WTC11 (cell line): Measurements from ENCODE around the gene RNF181. TPM values are rescaled to one million over a fixed set of nuclear protein-coding genes. Genes with fewer than 3 reads are reported as not detected.
A peak's percentile ranks its signal among the peaks of the same experiment; 100 is the strongest.

Source experiments
- ATF6 ChIP-seq: sonication (generic); formaldehyde crosslinking; IDR thresholded peaks from 2 replicates; pipeline ENCODE4 v1.8.1; 2023; ENCODE audit warnings: mild to moderate bottlenecking, missing genetic modification reagents
- E2F1 ChIP-seq: sonication (generic); formaldehyde crosslinking; IDR thresholded peaks from 2 replicates; pipeline ENCODE4 v1.8.0; 2022; ENCODE audit warnings: mild to moderate bottlenecking, missing genetic modification reagents
- E2F4 ChIP-seq: sonication (generic); formaldehyde crosslinking; IDR thresholded peaks from 2 replicates; pipeline ENCODE4 v1.8.1; 2022; ENCODE audit warnings: low read depth, mild to moderate bottlenecking, moderate library complexity, missing genetic modification reagents, borderline replicate concordance
- ETV6 ChIP-seq: sonication (generic); formaldehyde crosslinking; IDR thresholded peaks from 2 replicates; pipeline ENCODE4 v1.8.1; 2022; ENCODE audit warnings: mild to moderate bottlenecking, missing genetic modification reagents
- GABPB1 ChIP-seq: sonication (generic); formaldehyde crosslinking; IDR thresholded peaks from 2 replicates; pipeline ENCODE4 v1.8.1; 2023; ENCODE audit warnings: mild to moderate bottlenecking, missing genetic modification reagents
- GRHL2 ChIP-seq: fragments of 250-450 bp; sonication (Bioruptor Pico); IDR thresholded peaks from 2 replicates; pipeline ENCODE4 v1.8.0; 2022; ENCODE audit warnings: mild to moderate bottlenecking, moderate library complexity; ENCODE audit not compliant: insufficient replicate concordance, severe bottlenecking
- GTF2I ChIP-seq: fragments of 250-450 bp; sonication (Bioruptor Pico); conservative IDR thresholded peaks from 2 replicates; pipeline ENCODE4 v1.4.0; 2021; ENCODE audit warnings: mild to moderate bottlenecking
- IRF1 ChIP-seq: sonication (generic); formaldehyde crosslinking; IDR thresholded peaks from 2 replicates; pipeline ENCODE4 v1.8.0; 2023; ENCODE audit warnings: missing genetic modification reagents
- KAT7 ChIP-seq: sonication (generic); formaldehyde crosslinking; IDR thresholded peaks from 2 replicates; pipeline ENCODE4 v1.8.1; 2023; ENCODE audit warnings: missing genetic modification reagents, mild to moderate bottlenecking, borderline replicate concordance
- MXD4 ChIP-seq: fragments of 250-450 bp; sonication (Bioruptor Pico); IDR thresholded peaks from 2 replicates; pipeline ENCODE4 v1.8.0; 2021; ENCODE audit warnings: mild to moderate bottlenecking, moderate library complexity, borderline replicate concordance
- MYBL2 ChIP-seq: sonication (generic); formaldehyde crosslinking; IDR thresholded peaks from 2 replicates; pipeline ENCODE4 v1.8.1; 2023; ENCODE audit warnings: mild to moderate bottlenecking, moderate library complexity, missing genetic modification reagents
- NR2C2 ChIP-seq: sonication (generic); formaldehyde crosslinking; IDR thresholded peaks from 2 replicates; pipeline ENCODE4 v1.8.0; 2022; ENCODE audit warnings: mild to moderate bottlenecking, missing genetic modification reagents
- RELA ChIP-seq: sonication (generic); formaldehyde crosslinking; IDR thresholded peaks from 2 replicates; pipeline ENCODE4 v1.8.1; 2022; ENCODE audit warnings: missing genetic modification reagents, mild to moderate bottlenecking, borderline replicate concordance
- SMAD3 ChIP-seq: sonication (generic); formaldehyde crosslinking; IDR thresholded peaks from 2 replicates; pipeline ENCODE4 v1.8.0; 2022; ENCODE audit warnings: missing genetic modification reagents, mild to moderate bottlenecking, borderline replicate concordance
- SMAD4 ChIP-seq: sonication (generic); formaldehyde crosslinking; IDR thresholded peaks from 2 replicates; pipeline ENCODE4 v1.8.0; 2022; ENCODE audit warnings: mild to moderate bottlenecking, missing genetic modification reagents
- SOX15 ChIP-seq: fragments of 250-450 bp; sonication (Bioruptor Pico); IDR thresholded peaks from 2 replicates; pipeline ENCODE4 v1.9.0; 2021; ENCODE audit warnings: mild to moderate bottlenecking
- TEAD1 ChIP-seq: sonication (generic); formaldehyde crosslinking; IDR thresholded peaks from 2 replicates; pipeline ENCODE4 v1.8.0; 2022; ENCODE audit warnings: mild to moderate bottlenecking, missing genetic modification reagents
- TEAD4 ChIP-seq: sonication (generic); formaldehyde crosslinking; IDR thresholded peaks from 2 replicates; pipeline ENCODE4 v1.8.0; 2022; ENCODE audit warnings: mild to moderate bottlenecking, missing genetic modification reagents
- USF1 ChIP-seq: sonication (generic); formaldehyde crosslinking; IDR thresholded peaks from 2 replicates; pipeline ENCODE4 v1.8.0; 2022; ENCODE audit warnings: mild to moderate bottlenecking, missing genetic modification reagents
- ZBTB43 ChIP-seq: sonication (generic); formaldehyde crosslinking; IDR thresholded peaks from 2 replicates; pipeline ENCODE4 v1.8.1; 2023; ENCODE audit warnings: mild to moderate bottlenecking, missing genetic modification reagents
- ZNF232 ChIP-seq: sonication (generic); formaldehyde crosslinking; IDR thresholded peaks from 2 replicates; pipeline ENCODE4 v1.8.0; 2022; ENCODE audit warnings: mild to moderate bottlenecking, missing genetic modification reagents
- ZNF396 ChIP-seq: fragments of 250-450 bp; sonication (Bioruptor Pico); IDR thresholded peaks from 2 replicates; pipeline ENCODE4 v1.8.0; 2021; ENCODE audit warnings: mild to moderate bottlenecking, moderate library complexity, borderline replicate concordance
- ZNF416 ChIP-seq: fragments of 250-450 bp; sonication (Bioruptor Pico); IDR thresholded peaks from 2 replicates; pipeline ENCODE4 v1.9.0; 2021; ENCODE audit warnings: mild to moderate bottlenecking, inconsistent platforms
- total RNA-seq: library from RNA; stranded (reverse); gene quantifications from 3 replicates; pipeline ENCODE4 v1.2.3, GENCODE V29; 2021
- TF ChIP-seq, protein P1 (sequence below): sonication (generic); formaldehyde crosslinking; IDR thresholded peaks from 2 replicates; pipeline ENCODE4 v1.8.1; 2023; ENCODE audit warnings: mild to moderate bottlenecking, moderate library complexity, missing genetic modification reagents
- TF ChIP-seq, protein P2 (sequence below): fragments of 250-450 bp; sonication (Bioruptor Pico); conservative IDR thresholded peaks from 2 replicates; pipeline ENCODE4 v1.9.0; 2021; ENCODE audit warnings: mild to moderate bottlenecking
- TF ChIP-seq, protein P3 (sequence below): sonication (generic); formaldehyde crosslinking; IDR thresholded peaks from 2 replicates; pipeline ENCODE4 v1.8.0; 2022; ENCODE audit warnings: mild to moderate bottlenecking, missing genetic modification reagents
- TF ChIP-seq, protein P4 (sequence below): fragments of 250-450 bp; sonication (Bioruptor Pico); IDR thresholded peaks from 2 replicates; pipeline ENCODE4 v1.9.0; 2021; ENCODE audit warnings: mild to moderate bottlenecking

Gene RNF181
- total RNA-seq, 1 experiment from 2014 or later: 95.4 TPM

DNA sequence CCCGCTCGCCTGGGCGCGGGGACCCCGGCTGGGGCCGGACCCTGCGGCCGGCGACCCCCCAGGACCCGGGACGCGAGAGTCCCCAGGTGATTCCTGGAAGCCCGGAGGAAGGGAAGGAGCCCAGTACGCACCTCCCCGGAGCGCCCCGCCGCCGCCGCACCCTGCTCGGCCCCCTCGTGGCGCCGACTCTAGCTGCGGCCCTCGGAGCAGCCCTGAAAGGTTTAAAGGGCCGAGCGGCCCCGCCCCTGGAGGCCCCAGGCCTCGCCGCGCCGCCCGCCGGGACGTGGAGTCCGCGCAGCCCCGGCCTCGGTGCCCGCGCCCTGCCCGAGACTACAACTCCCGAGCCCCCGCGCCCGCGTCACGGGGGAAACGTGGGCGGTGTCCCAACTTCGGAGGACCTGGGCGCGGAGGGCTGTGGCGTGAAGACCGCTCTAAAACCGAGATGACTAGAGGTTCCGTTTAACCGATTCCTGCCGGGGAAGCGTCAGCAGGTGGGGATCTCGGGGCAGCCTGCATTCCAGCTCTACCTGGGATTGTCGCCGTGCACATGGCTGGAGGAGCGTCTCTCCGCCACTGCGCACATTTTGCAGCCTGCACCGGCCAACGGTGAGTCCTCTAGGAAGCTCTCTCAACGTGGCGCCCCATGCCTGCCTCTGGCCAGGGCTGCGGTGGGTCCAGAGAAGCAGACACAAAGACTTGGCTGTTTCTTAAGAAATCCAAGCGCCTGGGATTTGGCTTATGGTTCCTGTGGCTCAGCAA, 7.1 kb downstream of the RNF181 start, which contains the start of gene TMEM150A (continued):
- TF ChIP-seq ZNF232 (CRISPR knock-in tag): 0 out of 2 replicates have a peak, but pooled peaks have one; percentile 74
- no peak for TF ChIP-seq SMAD4
- no peak for TF ChIP-seq ZNF396 (CRISPR knock-in tag)
- TF ChIP-seq, protein P1, sequence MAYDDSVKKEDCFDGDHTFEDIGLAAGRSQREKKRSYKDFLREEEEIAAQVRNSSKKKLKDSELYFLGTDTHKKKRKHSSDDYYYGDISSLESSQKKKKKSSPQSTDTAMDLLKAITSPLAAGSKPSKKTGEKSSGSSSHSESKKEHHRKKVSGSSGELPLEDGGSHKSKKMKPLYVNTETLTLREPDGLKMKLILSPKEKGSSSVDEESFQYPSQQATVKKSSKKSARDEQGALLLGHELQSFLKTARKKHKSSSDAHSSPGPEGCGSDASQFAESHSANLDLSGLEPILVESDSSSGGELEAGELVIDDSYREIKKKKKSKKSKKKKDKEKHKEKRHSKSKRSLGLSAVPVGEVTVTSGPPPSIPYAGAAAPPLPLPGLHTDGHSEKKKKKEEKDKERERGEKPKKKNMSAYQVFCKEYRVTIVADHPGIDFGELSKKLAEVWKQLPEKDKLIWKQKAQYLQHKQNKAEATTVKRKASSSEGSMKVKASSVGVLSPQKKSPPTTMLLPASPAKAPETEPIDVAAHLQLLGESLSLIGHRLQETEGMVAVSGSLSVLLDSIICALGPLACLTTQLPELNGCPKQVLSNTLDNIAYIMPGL (CRISPR knock-in tag): peak; percentile 67
- 0 out of 2 replicates have a peak, but pooled peaks have one; percentile 35 for TF ChIP-seq SMAD3
- TF ChIP-seq RELA (CRISPR knock-in tag): no peak
- no peak for TF ChIP-seq IRF1 (CRISPR knock-in tag)
- no peak for TF ChIP-seq GTF2I
- no peak for TF ChIP-seq NR2C2 (CRISPR knock-in tag)
- TF ChIP-seq E2F1 (CRISPR knock-in tag): no peak
- TF ChIP-seq ETV6 (CRISPR knock-in tag): peak; percentile 38
- TF ChIP-seq MYBL2 (CRISPR knock-in tag): peak; percentile 29; the same call in 1 of the 2 replicates
- TF ChIP-seq, protein P2, sequence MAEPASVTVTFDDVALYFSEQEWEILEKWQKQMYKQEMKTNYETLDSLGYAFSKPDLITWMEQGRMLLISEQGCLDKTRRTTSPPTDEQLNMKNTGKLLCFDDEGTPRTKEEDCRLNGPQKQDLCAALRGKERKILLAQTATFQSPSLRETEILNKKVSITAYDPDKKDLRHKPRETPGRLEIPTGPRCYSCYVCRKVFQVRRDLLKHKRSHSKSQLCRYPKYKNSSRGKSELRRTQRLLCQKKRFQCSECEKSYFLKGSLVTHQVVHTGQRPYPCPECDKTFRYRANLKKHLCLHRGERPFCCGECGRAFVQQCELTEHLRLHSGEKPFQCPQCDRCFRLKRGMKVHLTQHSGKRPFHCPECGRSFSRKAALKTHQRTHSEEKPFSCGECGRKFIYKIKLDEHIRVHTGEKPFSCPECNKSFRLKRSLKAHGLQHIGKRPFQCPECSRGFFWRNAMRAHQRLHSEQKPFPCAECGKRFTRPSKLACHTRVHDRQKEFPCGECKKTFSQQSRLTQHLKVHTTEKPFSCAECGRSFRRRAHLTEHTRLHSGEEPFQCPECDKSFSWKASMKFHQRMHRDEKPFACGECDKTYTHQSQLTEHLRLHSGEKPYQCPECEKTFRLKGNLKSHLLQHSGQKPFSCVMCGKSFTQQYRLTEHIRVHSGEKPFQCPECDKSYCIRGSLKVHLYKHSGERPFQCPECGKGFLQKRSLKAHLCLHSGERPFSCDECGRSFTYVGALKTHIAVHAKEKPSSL (CRISPR knock-in tag): no peak
- TF ChIP-seq, protein P3, sequence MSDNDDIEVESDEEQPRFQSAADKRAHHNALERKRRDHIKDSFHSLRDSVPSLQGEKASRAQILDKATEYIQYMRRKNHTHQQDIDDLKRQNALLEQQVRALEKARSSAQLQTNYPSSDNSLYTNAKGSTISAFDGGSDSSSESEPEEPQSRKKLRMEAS (CRISPR knock-in tag): peak; percentile 68
- TF ChIP-seq GRHL2: no peak
- TF ChIP-seq USF1 (CRISPR knock-in tag): peak; percentile 81; the same call in 1 of the 2 replicates
- no peak for TF ChIP-seq SOX15
- TF ChIP-seq MXD4 (CRISPR knock-in tag): no peak
- TF ChIP-seq ZBTB43: 0 out of 2 replicates have a peak, but pooled peaks have one; percentile 78
- peak; percentile 12; the same call in 1 of the 2 replicates for TF ChIP-seq TEAD1 (CRISPR knock-in tag)
- no peak for TF ChIP-seq ATF6 (CRISPR knock-in tag)
- TF ChIP-seq KAT7 (CRISPR knock-in tag): 0 out of 2 replicates have a peak, but pooled peaks have one; percentile 50
- TF ChIP-seq ZNF416: no peak
- TF ChIP-seq, protein P4, sequence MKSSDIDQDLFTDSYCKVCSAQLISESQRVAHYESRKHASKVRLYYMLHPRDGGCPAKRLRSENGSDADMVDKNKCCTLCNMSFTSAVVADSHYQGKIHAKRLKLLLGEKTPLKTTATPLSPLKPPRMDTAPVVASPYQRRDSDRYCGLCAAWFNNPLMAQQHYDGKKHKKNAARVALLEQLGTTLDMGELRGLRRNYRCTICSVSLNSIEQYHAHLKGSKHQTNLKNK (CRISPR knock-in tag): peak; percentile 65; the same call in 1 of the 2 replicates
- peak; percentile 40; the same call in 1 of the 2 replicates for TF ChIP-seq GABPB1 (CRISPR knock-in tag)
- no peak for TF ChIP-seq TEAD4
- TF ChIP-seq E2F4: no peak
